C4-2B (cell line): Measurements from ENCODE around the gene PREX1.

Source experiments
- H3K27ac ChIP-seq: fragments of 450-650 bp; 2 replicates; pipeline ENCODE4 v1.5.1; 2017
- ZFX ChIP-seq: fragments of 450-650 bp; IDR thresholded peaks from 2 replicates; pipeline ENCODE4 v1.6.1; 2017
- TF ChIP-seq, protein P1 (sequence below): fragments of 450-650 bp; conservative IDR thresholded peaks from 2 replicates; pipeline ENCODE4 v1.5.1; 2017; ENCODE audit warnings: mild to moderate bottlenecking

Gene PREX1

GRCh38 chr20:48623906-48624265, 203.9 kb downstream of the PREX1 start:
- no peak overlapping the region for H3K27ac ChIP-seq
- TF ChIP-seq, protein P1, sequence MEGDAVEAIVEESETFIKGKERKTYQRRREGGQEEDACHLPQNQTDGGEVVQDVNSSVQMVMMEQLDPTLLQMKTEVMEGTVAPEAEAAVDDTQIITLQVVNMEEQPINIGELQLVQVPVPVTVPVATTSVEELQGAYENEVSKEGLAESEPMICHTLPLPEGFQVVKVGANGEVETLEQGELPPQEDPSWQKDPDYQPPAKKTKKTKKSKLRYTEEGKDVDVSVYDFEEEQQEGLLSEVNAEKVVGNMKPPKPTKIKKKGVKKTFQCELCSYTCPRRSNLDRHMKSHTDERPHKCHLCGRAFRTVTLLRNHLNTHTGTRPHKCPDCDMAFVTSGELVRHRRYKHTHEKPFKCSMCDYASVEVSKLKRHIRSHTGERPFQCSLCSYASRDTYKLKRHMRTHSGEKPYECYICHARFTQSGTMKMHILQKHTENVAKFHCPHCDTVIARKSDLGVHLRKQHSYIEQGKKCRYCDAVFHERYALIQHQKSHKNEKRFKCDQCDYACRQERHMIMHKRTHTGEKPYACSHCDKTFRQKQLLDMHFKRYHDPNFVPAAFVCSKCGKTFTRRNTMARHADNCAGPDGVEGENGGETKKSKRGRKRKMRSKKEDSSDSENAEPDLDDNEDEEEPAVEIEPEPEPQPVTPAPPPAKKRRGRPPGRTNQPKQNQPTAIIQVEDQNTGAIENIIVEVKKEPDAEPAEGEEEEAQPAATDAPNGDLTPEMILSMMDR, result no peak
- no peak for TF ChIP-seq ZFX

GRCh38 chr20:48623176-48623905, 204.5 kb downstream of the PREX1 start:
- no peak for TF ChIP-seq ZFX
- TF ChIP-seq, protein P1, result no peak
- no peak overlapping the region for H3K27ac ChIP-seq

DNA sequence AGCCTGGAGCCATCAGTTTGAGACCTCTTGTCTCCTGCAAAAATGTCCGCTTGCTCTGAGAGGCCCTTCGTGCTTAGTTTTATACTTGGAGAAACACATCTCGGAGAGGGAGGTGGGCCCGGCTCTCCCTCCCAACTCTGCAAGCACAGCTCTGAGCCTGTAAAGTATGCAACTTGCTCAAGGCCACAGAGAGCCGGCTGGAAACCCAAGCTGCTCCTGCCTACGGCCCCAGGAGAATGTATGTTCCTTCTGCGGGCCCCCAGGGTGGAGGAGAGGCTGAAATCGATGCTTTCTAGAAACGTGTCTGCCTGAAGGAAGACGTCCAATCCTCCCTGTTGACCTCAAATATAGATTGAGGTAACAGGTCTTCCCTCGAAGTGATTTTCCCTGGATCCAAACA, 205.4 kb downstream of the PREX1 start:
- no peak overlapping the region for H3K27ac ChIP-seq
- TF ChIP-seq, protein P1, result no peak
- TF ChIP-seq ZFX, result no peak

GRCh38 chr20:48621376-48622078, 206.3 kb downstream of the PREX1 start:
- no peak overlapping the region for H3K27ac ChIP-seq

DNA sequence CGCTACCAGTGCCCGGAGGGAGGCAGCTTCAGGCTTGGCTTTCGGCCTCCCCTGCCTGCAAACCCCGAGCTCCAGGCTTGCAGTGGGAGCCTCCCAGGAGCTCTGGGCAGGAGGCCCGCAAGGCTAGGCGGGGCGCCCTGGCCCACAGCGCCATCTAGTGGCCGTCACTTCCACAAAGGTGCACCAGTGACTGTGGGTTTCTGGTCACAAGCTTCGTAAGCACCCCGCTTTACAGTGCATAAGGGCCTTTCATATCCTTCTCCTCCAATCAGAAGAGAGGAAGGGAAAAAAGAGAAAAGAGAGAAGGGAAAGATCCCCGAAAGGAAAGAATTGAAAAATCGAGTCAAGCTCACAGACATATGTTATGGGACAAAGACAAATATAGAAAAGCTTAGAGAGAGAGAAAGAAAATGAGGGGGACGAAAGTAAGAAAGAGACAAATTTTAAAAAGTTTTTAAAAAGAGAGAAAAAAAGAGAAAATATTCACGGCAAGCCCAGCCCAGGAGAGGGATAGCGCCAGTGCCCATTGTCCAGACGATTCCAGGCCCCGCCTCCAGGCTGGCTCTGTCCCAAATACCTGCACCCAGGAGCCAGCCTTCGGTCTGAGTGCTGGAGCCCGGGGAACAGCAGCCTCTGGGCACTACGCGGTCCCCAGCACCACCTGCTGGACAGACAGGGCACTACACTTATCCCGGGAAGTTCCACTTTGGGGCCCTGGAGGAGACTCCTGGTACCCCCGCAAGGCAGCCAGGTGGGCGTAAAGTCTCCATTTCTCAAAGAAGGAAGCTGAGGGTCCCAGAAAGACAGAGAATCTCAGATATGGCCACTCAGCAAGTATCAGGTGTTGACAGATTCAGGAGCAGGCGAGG, 207.1 kb downstream of the PREX1 start:
- no peak for TF ChIP-seq ZFX
- TF ChIP-seq, protein P1, result peak; percentile 97
- H3K27ac ChIP-seq, result no peak overlapping the region

More at GRCh38 chr20:48621376-48622078, 206.3 kb downstream of the PREX1 start:
- no peak for TF ChIP-seq ZFX
- TF ChIP-seq, protein P1, result no peak

DNA sequence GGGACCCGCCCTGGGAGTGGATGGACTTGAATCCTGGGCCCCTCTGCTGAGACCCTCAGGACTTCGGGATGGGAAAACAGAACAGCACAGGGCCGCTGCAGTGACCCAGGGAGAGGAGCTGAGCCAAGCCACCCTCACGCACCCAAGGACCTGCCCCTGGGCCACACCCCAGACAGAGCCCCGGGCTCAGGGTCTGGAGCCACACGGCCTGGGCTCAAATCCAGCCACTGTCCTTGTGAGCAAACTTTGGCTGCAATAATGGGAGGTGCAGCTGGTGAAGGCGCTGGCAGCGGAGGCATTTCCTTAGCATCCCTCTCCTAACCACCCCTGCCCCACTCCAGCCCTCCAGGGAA, 207.7 kb downstream of the PREX1 start:
- TF ChIP-seq, protein P1, result no peak
- no peak overlapping the region for H3K27ac ChIP-seq
